NCI-H446 (cell line): Measurements from ENCODE around the gene GFRA1.
"Not testable (repeated sequence)": the region's sequence is repeated elsewhere in the genome, so short reads cannot be mapped to it uniquely, and the experiment has no call there.

Experiments
- DNase-seq, 2 experiments: peaks; one replicate each; lab custom pipeline; 2025; lab: John Stamatoyannopoulos, UW

GFRA1 gene

DNA sequence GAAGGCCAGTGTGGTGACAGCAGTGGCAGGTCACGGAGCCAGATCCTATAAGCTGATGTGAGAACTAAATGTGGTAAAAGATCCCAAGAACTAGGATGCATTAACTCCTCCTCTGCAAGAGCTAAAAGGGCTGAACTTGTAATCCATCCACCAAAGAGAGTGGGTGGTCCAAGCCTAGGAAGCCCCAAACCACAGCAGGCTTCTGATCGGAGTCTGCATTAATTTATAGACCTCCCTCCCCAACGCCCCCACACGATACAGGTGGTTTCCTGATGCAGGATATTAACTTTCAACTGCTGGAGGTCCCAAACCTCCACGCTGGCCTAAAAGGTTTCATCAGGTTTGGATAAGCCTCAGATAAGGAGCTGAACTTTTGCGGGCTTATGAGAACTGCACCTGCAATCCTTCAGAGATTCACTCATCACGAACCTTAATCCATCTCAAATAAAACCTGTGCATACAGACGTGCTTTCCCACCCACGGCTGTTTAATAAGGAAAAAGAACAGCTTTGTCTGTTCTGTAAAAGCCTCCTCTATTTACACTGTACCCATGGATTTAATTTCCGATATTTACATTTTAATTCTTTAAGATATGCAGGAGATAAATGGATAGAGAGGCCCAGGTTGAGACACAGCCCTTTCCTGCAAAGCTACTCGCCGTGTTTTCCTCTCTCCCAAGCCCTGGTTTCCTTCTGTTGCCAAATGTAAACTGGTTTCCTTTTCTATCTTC, 74.9 kb downstream of the GFRA1 start:
- DNase-seq, result no peak

DNA sequence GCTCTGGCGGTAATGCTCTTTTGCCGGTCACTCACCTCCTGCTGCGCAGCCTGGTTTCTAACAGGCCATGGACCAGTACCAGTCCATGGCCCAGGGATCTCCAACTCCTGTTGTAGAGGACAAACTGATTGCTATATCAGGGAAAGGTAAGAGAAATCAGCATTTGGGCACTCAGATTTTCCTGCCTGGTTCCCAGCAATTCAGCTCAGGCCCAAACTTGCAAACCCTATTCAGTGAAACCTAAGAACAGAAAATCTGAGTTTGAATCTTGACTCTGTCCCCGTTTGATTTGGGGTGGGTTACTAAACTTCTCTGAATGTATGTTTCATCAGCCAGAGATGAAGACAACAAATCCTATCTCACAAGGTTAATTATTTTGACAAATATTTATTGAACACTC, 77.4 kb downstream of the GFRA1 start:
- DNase-seq, result no peak

DNA sequence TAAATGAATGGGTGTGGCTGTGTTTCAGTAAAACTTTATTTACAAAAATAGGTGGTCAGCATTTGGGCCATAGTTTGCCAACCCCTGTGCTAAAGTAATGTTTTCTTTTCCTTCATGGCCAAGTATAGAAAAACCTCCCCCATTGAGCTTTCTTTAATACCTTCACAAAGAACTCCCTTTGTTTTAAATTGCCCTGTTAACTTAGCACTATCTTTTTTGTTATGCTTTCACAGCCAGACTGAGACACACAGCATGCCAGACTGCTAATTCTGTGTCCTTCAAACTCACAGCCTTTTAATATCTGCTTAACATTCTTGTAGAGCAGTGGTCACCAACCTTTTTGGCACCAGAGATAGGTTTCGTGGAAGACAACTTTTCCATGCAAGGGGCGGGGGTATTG, 78.0 kb downstream of the GFRA1 start:
- DNase-seq, result no peak

DNA sequence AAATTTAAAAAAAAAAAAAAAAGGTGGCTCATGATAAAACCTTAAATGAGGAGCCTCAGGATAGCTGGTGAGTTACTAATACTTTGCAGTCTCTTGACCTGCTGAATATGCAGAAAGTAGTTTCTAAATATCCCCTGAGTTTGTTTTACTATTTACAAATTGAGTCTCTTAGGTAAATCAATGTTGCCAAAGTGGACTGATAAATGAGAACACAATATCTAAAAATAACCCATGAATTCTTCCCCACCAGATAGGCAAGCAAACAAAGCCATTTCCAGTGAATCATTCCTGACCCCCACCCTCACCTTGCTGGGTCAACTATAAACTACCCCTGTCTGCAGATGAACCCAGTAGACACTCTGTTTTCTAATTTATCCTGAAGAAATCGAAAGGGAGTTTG, 78.9 kb downstream of the GFRA1 start:
- no peak for DNase-seq

DNA sequence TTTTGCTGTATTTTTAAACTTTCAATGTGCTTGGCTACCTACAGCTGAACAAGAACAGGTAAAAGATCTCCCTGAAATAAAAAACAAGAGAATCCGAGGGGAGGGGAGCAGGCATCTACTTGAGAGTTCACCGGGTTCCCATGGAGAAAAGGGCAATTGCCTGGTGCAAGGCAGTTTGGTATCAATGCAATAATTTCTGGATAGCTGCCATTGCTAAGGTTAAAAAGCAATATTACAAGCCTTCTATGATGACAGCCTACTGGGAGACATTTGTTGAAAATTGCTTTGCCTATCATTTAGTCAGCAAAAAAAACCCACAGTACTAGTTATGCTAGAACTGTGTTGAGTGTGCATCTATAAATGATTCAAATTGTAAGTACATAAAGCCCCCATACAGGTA, 82.1 kb downstream of the GFRA1 start:
- DNase-seq, result no peak

DNA sequence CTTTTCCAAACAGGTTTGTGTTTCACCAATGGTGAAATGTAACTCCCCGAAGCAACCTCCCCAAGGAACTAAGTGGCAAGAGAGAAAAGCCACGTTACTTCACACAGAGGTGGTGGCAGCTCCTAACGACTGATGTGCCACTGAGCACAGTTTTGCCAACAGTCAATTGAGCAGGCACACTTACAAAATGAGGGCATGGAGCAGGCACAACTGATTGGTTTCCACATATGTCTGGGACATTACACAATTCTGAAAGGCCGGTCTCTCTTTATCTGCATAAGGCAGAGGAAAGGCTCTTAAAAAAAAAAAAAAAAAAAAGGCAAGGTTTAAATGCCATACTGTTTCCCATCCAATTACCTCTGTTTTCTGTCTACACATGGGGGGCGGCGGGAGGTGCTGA, 86.7 kb downstream of the GFRA1 start:
- no peak for DNase-seq

DNA sequence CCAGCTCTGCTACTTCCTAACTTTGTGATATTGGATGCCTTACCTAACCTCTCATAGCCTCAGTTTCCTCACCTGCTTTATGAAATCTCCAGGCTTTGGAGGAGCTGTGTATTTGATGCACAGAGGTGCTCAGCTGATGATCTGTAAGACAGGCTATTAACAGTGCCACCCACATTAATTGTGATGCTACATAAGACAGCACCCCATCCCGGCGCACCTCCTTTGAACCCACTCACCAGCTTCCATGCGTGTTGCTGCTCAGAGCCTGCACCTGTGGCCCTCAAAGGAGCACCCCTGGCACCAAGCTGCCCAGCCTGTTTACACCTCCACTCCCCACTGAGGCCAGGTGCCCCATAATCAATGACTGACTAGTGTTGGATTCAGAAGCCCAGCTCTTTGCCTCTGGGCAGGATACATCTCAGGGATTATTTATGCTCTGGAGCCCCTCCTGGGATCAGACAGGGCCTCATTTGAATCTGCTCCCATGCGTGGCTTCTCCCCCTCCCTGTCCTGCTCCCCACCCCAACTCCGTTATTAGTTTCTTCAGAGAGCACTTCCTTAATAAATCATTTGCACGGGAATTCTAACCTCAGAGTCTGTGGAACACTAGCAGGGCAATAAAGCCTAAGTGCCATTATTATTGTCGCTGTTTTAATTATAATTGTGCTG, 87.7 kb downstream of the GFRA1 start:
- no peak for DNase-seq

DNA sequence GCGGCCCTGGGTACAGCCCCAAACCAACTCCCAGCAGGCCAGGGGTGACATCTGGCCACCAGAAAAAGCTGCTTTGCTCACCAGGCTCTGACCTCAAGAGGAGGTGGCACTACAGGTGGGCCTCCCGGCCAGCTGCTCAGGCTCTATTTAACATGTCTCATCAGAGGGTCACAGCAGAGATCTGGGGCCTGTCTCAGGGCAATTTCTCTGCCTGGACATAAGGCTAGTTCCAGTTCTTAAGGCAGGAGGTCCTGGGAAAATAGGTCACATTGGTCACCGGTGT, 88.6 kb downstream of the GFRA1 start:
- no peak for DNase-seq

DNA sequence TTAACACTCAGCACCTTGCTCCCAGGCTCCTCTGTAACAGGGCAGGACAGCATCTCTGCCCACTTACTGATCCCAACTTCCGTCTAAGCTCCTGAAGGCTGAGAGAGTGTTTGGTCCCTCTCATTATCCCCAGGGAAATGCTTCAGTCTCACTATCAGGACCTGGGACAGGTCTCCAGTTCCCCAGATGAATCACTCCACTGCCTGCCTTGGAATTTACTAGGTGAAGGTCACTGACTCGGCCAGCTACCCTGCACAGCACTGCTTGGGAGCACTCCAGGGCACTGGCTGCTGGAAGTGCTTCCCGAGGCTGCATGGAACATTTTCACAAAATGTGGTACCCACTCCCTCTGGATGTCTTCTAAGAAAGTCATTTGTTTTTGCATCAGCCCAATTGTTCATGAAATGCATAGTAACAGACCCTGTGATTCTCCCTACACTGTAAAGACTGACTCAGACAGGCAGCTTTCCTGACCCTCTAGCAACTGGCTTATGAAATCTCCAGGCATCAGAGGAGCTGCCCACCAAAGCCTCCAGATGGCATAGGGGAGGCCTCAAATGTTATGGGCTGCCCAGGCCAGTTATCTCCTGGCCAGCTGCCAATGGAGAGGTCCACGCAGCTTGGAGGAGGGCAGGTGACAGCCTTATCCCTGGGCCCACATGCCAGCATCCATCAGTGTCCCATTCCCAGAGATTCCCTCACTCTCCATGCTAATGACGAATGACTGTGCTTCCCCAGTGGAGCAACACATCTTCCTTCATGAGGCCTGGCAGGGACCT, 89.1 kb downstream of the GFRA1 start:
- DNase-seq, result no peak

DNA sequence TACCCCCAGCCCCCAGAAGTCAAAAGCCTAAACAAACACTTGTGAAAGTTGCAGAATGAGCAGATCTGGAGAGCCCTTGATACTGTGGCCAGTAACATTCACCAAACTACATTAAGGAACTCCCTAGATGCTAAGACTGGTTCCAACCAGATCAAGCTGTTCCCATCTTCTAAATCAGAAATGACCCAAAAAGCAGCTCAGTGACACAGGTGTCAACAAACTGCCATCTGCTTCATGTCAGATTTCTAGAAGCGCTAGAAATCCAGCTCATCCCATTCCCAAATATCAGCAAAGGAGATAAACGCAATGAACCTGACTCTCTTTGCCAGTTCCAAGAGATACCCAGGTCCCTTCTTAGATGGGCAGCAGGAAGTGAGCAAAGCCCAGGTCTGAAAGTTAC, 90.6 kb downstream of the GFRA1 start:
- no peak for DNase-seq

DNA sequence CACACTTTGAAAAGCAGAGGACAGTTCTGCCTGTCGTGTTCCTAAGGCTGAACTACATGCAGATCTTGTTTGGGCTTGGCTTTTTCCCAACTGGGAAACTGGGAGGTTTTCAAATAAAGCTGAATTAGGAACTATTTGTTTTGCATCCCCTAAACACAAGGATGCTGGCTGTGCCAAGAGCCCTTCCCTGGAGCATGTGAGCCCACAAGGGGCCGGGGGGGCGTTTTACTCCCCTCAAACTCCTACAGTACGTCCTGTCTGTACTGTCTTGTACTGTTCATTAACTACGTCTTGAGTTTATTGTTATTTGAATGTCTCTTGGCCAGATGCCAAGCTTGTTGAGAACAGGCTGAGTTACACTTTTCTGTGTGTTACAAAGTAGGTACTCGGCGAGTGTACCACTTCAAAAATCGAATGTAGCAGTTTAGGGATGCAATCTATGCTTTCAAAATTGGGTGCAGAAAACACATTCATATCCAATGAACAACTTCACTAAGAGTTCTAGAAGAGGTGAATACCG, 94.9 kb downstream of the GFRA1 start:
- DNase-seq, result no peak

DNA sequence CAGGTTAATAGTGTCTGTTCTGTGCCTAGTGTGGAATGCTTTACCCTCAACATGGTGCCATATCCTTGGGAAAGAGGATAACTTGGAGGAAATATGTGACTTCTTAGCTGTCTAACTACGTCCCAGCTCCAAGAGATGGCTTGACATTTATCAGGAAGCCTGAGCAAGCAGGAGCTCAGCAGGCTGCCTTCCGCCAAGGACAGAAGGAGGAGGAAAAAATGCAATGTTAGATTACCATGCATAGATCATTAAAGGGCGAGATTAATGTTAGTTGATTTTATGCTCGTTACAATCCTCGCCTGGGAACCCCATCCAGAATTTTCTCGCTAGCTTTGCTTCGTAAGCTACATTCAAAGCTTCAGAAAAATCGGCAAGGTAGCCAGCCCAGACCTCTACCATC, 97.8 kb downstream of the GFRA1 start:
- no peak for DNase-seq

DNA sequence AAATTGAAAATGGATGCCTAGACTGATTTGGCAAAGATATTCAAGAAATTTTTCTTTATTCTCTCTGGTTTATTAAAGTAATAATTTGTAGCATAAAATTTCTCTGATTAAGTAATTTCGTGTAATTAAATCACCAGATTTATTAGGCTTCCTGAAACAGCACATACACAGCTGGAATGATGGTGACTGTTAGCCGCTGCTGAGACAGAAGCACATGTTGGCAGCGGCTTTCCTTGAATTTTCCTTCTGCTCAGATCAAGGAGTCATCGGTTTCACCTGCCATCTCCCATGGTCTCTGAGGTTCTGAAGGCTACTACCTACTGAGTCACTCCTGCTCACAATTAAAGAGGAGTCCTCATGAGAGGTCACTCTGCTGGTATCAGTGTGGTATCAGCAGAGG, 101.5 kb downstream of the GFRA1 start:
- DNase-seq, result no peak

DNA sequence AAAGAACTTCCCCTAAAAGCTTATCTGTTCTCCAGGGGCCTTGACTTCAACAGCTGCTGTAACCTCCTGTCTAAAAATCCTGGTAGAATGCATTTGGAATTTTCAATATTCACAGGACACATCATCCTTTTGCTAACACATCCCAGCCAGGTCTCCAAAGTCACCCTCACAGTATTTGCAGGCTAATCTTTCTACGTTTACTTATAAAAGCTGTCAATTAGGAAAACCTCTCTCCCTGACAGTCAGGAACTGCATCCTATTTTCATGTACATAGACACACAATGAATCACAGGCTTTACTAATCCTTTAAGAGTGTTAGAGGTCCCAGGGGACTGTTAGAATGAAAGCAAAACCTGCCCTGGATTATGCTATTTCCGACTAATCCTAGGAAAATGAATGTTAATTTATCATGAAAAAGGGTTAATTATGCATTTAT, 102.2 kb downstream of the GFRA1 start:
- DNase-seq, result no peak

DNA sequence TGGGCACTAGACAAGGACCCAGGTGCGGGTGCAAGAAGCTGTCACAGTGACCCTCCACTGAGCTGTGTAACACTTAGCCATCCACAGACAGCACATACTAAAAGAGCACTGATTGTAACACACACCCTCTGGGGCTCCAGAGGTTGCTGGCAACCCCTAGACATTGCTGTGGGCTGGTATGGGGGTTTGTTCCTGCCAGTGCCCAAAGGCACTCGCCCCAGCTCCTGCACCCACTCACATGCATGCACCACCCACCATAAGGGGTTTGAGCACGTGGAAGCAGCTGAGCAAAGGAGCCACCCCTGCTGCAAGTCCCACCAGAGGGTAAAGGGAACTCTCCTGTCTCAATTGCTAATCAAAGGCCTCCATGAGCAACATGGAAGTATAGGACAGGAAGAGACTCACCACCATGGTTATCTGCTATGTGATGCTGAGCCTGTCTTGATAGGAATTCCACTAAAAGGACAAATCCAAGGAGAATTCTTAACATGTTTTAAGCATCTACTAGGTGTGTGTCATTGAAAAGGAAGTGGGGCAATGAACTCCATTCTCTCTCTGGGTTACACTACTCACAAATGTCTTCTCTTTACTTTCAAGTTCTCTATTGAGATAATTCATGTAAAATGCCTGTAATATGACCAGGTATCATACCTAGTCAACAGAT, 103.1 kb downstream of the GFRA1 start:
- no peak for DNase-seq

DNA sequence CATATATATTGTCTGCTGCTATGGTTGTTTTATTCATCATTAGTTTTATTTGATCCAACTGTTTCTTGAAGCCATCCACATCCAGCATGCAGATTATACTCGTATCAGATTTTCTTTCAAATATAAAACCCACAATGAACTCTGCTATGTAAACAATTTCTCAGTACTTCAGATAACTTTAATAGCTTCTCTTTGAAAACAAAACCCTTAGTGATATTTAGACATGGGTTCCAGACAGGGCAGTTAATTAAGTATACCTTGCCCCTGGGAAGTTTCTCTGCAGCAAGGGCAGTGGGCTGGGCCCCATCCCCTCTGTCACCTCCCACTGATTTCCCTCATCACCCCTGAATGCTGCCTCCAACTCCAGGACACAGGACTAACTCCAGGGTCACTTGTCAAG, 104.3 kb downstream of the GFRA1 start:
- DNase-seq, result no peak

DNA sequence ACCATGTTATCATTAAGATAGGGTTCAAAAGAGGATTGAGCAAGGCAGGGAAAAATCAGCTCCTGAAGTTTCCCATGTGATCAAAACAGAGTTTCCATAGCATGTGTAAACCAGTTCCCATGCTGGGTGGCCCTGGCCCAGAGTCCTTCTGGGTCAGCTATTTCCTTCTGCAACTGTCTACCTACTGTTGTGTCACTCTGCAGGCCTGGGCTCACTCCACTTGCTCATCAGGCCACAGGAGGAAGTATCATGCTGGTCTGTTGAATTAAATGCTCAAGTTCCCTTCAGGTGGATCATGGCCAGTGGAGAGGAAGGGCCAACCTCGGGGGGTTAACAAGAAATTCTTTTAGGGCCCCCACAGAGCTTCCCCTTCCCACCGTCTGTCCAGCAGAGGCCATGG, 104.7 kb downstream of the GFRA1 start:
- DNase-seq, result no peak

DNA sequence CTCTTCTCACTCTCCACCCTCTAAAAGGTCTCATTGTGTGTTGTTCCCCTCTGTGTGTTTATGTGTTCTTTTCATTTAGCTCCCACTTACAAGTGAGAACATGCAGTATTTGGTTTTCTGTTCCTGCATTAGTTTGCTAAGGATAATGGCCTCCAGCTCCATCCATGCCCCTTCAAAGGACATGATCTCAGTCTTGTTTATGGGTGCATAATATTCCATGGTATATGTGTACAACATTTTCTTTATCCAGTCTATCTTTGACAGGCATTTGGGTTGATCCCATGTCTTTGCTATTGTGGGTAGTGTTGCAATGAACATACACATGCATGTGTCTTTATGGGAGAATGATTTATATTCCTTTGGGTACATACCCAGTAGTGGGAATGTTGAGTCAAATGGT, 107.1 kb downstream of the GFRA1 start:
- not testable (repeated sequence) for DNase-seq

DNA sequence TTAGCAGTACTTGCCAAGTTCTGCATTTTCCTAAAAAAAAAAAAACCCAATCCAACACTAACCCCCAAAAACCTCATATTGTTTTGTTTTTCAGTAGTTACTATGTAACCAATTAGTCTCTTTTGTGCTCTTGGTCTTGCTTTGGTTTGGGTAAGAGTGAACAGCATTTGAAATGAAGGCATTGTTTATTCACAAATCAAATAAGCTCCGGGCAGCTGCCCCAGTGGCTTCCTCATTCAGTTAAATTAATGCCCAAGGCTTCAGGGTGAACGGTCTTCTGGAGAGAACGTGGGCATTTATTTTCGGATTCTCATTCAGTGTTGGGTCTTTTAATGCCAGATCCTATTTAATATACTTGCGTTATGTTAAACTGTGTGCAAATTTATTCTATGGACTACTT, 108.7 kb downstream of the GFRA1 start:
- DNase-seq, result no peak

DNA sequence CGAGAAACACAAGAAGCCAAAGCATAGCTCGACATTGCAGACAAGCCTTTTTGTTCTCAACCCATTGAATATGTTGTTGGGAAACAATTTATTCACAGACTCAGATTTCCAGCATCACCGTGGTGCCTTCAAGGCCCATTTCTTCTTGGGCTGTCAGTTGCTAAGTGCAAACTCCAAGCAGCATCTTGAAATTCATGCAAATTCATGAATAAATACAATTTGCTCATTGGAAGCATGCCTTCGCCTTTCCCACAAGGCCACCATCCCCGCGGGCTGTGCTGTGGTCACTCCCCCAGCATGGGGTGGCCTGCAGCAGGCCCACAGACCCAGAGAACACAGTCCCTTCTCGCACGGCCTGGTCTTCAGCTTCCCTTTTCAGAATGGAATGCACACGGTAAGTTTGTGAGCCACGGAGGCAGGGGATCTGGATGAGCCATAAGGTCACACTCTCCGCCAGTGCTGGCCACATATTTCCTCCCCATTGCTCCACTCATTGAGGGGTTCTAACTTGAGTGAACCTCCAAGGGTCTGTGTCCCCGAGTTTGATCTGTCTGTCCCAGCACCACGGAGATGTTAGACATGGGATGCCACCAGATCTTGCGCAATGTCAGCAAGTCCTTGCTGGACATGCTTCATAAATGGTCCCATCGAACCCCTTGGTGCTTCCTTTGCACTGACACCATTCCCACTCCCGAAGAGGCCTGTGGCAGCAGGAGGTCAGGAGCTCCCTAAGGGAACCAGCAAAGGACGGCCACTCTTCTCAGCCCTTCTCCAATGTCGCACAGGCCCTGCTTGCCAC, 109.5 kb downstream of the GFRA1 start:
- no peak for DNase-seq

DNA sequence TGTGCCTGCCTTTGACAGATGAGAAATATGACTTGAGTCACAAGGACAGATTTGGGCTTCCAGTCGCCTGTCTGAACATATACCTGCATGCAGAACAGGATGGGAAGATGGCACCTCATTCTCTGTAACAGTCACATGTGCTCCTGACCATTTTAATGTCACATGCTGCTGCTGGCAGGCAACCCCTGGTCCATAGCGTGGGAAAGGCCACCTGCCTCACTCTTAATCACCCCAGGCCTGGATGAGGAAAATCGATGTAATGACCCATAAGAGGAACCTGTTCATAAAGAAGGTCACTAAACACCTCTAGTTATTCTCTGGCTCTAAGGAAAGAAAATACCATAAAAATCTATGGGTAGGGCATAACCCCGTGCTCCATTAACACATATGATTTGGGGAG, 110.2 kb downstream of the GFRA1 start:
- no peak for DNase-seq

DNA sequence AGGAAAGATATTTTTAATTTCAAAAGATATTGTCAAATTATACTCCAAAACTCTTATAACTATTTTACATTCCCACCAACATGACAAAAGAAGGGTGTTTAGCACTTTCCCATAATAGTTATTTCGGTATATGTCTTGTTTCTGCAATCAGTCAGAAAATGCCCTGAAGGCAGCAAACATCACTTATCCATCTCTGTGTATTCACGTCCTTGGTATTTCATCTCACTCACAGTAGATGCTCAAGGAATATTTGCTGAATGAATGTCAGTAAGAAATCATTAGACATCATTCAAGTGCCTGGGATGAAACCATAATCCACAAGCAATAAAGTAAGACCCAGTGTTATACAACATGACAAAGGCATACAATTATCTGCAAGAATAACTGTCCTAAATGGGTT, 112.7 kb downstream of the GFRA1 start:
- DNase-seq, result no peak
